Measurements from ENCODE around the gene ENTHD1.

The ENTHD1 gene

GRCh38 chr22:39712751-39713525 lies 180.6 kb downstream of the ENTHD1 start:
- DNase-seq (ENCODE audit: low spot score): no peak

GRCh38 chr22:39712081-39712480 lies 181.5 kb downstream of the ENTHD1 start:
- no peak for DNase-seq (ENCODE audit: low spot score)

- no peak for DNase-seq (ENCODE audit: low spot score)
Measured at GRCh38 chr22:39710380-39711150, 183.0 kb downstream of the ENTHD1 start.

- no peak for DNase-seq (ENCODE audit: low spot score)
Measured at GRCh38 chr22:39707816-39708215, 185.7 kb downstream of the ENTHD1 start.

GRCh38 chr22:39707351-39707750 lies 186.2 kb downstream of the ENTHD1 start:
- DNase-seq (ENCODE audit: low spot score): no peak

- no peak for DNase-seq (ENCODE audit: low spot score)
Measured at GRCh38 chr22:39706376-39707140, 187.0 kb downstream of the ENTHD1 start.

GRCh38 chr22:39705386-39705785 lies 188.2 kb downstream of the ENTHD1 start:
- no peak for DNase-seq (ENCODE audit: low spot score)

GRCh38 chr22:39703928-39704639 lies 189.5 kb downstream of the ENTHD1 start:
- DNase-seq (ENCODE audit: low spot score): peak; percentile 72

- no peak for DNase-seq (ENCODE audit: low spot score)
Measured at GRCh38 chr22:39703091-39703490, 190.5 kb downstream of the ENTHD1 start.

GRCh38 chr22:39700565-39700964 lies 193.0 kb downstream of the ENTHD1 start:
- DNase-seq (ENCODE audit: low spot score): no peak

- DNase-seq (ENCODE audit: low spot score): no peak
Measured at GRCh38 chr22:39699631-39700360, 193.8 kb downstream of the ENTHD1 start.

- no peak for DNase-seq (ENCODE audit: low spot score)
Measured at GRCh38 chr22:39697790-39698430, 195.7 kb downstream of the ENTHD1 start.

- no peak for DNase-seq (ENCODE audit: low spot score)
Measured at GRCh38 chr22:39693943-39694500, 199.5 kb downstream of the ENTHD1 start.
